HK-2 (cell line): ENCODE results near the gene PPP1R9B.

Experiments used
- DNase-seq: peaks from one replicate; pipeline ENCODE4 v3.0.0-alpha.2; 2018; ENCODE audit not compliant: unreplicated experiment

Gene PPP1R9B

DNA sequence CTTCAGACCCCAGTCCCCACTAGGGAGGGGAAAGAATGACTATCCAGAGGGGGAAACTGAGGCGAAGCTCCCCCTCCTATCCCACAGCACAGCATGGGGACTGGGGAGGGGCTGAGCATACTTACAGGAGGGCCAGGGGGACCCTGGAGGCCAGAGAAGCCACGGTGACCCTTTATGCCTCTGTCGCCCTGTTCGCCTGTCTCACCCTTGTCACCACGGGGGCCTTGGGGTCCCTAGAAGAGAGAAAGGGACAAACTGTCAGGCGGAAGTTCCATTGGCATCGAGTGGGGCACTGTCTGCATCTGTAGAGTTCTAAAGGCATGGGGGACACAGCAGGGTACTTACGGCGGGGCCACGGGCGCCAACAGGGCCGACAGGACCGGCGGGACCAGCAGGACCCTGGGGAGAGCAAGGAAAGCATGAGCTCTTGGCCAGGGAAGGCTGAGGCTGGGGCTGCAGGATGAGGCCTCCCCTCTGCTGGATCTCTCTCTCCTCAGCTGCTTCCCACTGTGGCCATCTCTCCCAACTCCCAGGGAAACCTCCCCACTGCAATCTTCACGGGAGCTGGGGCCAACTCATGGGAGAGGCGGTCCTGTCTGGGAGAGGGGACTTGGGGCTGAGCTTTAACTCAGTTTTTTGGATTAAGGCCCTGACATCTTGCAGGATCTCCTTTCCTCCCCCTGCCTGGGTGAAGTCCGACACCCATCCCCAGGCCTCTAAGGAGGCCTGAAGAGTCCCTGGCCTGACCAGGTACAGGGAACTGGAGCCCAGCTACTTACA, 37.5 kb upstream of the PPP1R9B start:
- no peak for DNase-seq

DNA sequence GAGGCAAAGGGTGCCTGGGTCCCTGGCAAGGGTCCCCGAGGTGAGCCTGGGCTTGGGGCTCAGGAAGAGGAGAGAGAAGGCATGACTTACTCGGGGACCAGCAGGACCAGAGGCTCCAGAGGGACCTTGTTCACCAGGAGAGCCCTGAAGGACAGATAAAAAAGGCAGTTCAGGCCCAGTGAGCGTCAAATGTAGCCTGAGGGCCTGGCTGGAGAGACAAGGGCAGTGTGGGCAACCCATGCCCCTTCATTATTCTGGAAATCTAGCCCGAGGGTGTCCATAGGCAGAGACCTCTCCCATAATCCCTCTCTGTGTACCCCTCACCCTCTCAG, 36.9 kb upstream of the PPP1R9B start:
- DNase-seq = no peak

DNA sequence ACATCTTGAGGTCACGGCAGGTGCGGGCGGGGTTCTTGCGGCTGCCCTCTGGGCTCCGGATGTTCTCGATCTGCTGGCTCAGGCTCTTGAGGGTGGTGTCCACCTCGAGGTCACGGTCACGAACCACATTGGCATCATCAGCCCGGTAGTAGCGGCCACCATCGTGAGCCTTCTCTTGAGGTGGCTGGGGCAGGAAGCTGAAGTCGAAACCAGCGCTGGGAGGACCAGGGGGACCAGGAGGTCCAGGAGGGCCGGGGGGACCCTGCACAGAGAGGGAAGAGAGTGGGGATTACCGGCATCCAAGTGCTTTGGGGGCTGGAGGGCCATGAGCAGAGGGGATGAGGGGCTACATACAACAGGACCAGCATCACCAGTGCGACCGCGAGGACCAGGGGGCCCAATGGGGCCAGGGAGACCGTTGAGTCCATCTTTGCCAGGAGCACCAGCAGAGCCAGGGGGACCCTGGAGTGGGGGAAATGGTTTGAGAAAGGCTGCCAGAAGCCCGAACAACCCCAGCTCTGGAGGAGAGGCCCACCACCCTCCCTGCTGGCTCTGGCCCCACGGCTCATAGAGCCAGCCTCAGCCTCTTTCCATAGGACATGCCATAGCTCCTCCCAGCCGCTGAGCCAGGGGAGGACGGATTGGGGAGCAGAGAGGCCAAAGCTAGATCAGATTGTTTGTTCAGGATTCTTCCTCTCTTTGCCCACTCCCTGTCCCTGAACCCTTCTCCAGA, 36.4 kb upstream of the PPP1R9B start:
- no peak for DNase-seq

DNA sequence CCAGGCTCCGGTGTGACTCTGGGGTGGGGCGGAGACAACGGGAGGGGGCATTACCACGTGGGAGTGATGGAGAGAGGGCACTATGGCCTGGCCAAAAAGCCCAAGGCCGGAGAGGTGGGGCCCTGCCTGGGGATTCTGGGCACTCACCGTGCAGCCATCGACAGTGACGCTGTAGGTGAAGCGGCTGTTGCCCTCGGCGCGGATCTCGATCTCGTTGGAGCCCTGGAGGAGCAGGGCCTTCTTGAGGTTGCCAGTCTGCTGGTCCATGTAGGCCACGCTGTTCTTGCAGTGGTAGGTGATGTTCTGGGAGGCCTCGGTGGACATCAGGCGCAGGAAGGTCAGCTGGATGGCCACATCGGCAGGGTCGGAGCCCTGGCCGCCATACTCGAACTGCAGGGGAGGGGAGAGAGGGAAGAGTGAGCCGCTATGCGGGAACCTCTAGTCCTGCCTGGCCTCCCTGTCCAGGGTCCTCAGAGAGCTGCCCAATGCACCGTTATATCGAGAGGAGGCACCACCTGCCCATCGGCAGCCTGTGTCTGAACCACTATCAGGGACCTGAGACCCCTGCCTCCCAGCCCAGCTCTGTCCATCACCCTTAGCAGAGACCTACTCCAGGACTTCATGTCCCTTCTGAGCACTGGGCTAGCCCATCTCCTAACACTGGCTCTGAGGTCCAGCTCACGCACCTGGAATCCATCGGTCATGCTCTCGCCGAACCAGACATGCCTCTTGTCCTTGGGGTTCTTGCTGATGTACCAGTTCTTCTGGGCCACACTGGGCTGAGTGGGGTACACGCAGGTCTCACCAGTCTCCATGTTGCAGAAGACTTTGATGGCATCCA, 35.4 kb upstream of the PPP1R9B start:
- no peak for DNase-seq

DNA sequence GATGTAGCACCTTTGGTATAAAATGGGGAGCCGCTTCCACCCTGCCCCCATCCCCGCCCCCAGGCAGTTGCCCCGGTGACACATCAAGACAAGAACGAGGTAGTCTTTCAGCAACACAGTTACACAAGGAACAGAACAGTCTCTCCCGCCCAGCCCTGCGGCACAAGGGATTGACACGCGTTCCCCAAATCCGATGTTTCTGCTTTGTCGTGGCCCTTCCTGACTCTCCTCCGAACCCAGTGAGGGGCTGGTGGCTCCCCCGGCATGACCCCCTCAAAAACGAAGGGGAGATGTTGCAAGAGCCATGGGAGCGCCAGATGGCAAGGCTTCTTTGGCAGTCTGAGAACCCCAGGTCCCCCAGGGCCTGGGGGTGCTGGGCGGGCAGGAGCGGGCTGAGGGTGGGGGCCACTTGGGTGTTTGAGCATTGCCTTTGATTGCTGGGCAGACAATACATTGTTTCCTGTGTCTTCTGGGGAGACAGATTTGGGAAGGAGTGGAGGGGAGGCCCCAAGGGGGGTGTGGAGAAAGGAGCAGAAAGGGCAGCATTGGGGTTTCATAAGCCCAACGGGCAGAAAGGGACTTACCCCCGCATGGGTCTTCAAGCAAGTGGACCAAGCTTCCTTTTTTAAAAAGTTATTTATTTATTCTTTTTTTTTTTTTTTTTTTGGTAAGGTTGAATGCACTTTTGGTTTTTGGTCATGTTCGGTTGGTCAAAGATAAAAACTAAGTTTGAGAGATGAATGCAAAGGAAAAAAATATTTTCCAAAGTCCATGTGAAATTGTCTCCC, 34.3 kb upstream of the PPP1R9B start:
- no peak for DNase-seq

DNA sequence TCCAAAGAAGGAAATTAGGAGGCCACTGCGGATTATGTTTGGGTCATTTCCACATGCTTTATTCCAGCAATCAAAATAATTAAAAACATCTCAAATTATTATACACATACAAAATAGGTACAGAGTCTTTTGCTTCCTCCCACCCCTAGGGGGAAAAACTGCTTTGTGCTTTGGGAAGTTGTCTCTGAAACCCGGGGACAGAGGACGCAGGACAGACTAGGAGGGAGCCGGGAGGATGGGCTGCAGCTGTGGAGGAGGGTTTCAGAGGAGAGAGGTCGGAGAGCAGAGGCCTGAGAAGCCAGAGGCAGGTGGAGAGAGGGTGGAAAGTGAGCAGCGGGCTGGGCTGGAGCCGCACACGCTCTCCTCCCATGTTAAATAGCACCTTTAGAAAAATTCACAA, 33.6 kb upstream of the PPP1R9B start:
- no peak for DNase-seq

DNA sequence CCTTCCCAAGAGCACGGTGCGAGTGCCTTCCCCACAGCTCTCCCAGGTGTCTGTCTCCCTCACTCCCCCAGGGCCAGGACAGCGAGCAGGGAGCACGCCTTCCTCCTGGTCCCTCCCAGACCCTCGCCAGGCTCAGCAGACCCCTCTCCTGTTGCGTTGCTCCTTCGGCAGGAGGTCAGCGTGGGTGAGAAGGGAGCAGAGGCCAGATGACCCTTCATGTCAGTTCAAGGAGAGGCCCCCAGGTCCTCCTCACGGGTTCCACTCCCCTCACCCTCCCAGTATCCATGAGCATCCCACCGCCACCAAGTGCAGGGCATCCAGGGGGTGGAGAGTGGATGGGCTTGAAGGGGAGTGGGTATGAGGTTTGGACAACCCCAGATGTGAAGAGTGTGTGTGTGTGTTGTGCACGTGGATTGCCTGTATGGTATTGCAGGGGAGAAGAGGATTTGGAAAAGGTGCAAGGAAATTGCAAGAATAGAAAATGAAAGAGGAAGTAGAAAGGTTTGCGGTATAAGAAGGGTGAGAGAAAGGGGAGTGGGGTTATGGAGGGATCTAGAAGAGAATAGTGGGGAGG, 33.0 kb upstream of the PPP1R9B start:
- no peak for DNase-seq

DNA sequence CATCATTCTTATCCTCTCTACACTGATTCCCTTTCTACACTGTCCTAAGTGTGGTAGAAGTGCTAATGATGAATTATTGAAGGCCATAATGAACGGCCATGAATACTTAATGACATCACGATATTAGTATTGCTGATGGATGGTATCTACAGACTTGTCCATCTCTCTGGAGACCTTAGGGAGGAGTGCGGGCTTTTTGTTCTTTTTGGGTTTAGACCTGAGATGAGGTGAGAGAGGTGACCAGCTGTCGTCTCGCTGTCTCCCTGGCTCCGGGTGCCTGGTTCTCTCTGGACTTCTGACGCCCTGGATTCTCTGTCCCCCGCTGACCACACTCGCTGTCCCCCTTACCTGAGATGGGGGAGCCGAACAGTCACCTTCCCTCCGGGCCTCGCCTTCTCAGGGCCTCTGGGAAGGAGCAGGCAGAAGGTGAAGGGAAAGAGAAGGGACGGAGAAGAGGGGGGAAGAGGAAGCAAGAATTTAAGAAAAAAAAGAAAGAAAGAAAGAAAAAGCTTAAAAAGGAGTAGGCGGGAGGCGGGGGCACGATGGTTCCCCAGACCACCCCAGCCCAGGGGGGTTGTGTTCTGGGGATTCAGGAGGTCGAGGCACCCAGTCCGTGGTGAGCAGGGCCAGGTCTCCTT, 32.4 kb upstream of the PPP1R9B start:
- DNase-seq = no peak

DNA sequence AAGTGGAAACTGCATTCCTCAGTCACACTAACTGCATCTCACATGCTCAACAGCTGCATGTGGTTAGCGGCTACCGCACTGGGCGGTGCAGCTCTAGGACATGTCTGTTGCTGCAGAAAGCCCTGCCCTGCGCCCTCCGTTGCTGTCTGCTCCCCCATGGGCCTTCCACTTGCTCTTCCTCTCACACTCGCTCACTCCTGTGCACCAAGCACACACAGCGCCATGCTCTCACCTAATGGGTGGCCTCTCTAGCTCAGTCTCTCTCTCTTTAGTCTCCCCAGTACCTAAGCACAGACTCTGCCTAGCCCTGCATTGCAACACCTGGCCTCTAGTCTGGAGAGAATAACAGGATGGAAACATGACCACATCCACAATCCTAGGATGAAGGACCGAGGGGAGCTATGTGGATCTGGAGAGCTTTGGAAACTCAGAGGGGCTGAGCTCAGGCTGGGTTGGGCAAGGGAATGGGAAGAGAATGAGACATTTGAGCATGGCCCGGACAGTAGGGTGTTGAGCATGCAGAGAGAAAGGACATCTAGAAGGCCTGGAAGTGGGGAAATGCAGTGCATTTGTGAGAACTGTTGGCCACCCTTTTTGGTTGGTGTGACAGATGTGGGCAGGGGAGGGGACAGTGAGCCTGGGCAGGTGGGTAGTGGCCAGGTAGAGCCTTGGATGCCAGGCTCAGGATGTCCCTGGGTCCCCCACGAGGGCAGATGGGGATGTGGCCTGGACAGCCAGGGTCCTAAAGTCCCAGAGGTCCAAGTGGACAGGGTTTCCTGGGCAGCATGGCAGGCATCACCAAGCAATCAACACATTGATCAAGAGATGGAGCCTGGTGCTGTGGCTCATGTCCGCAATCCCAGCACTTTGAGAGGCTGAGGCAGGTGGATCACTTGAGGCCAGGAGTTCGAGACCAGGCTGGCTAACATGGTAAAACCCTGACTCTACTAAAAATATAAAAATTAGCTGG, 31.4 kb upstream of the PPP1R9B start:
- no peak for DNase-seq

DNA sequence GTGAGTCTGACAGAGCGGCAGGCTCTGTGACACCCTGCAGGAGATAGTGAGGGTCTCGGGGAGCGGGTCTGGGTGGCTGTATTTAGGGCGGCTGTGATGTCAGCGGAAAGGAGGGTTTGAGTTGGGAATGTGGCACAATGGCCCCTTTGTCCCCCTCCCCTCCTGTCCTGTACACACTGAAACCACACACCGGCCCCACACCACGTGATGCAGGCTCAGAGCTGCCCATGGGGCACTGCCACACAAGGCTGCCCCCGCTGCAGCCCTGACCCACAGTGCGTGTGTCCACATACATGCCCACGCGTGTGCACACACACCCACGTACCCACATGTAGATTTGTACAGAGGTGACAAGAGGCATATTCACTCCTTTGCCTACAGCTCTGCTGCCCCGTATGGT, 30.7 kb upstream of the PPP1R9B start:
- no peak for DNase-seq

DNA sequence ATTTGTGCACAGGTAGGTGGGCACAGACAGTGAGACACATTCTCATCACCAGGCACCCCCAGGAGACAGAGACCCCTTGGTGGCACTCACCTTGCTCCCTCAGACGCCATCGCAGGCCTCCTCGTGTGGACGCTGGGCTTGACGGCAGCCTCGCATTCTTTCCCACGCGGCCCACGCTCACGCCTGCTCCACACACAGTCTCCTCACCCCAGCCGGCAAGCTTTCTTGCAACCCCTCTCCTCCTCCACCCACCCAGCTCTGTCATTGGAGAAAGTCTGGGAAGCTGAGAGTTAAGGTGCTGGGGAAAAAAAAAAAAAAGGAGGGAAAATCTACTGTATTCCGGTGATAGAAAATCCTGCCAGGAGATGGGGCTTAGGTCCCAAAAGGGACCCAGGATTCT, 30.1 kb upstream of the PPP1R9B start:
- no peak for DNase-seq

DNA sequence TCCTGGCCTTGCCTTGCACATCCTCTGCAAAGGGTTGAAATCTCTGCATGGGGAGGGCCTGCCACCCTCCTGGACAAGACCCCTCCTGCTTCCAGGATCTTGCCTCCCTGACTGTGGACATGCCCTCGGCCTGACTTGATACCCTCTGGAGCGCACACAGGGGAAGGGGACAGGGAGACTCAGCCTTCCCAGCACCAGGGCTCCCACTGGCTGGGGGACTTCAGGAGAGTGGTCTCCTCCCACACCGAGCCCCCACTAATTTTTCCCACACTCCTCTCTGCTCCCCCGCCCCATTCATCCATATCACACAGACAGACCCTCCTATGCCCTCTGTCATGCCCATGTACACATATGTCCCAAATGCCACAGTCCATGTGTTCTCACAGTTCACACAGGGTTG, 29.6 kb upstream of the PPP1R9B start:
- DNase-seq = no peak

DNA sequence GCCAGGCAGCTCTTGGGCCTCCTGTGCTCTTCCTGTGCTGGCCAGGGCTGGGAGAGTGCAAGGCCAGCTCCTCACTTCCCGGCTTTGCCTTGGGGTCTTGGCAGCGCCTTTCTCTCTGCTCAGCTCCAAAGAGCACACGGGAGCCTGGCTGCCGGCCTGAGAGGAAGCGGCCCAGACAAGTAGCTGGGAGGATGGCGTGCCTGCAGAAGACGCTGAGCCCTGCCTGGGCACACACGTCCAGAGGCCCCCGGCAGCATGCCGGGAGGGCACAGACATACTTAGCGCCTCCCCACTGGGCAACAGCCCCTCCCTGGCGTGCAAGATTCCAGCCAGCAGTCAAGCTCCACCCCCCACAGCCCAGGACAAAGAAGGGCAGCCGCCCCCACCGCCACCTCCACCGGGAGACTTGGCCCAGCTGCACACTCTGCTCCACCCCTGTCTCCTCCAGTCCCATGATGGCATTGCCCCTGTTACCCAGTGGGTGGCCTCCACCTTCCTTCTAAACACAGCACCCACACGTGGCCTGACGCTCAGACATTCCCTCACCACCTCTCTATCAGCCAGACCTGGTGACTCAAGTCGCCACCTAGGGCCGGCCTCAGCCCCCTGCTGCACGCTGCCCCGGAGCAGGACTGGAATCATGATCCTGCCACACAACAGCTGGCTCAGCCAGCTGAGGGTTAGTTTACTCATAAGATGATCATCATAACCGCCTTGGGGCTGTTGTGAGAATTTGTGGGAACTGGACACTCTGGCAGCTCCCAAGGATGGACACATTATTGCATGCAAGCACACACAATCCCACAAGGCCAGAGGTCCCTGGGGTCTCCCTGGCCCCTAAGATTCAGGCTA, 27.7 kb upstream of the PPP1R9B start:
- DNase-seq = peak; percentile 94

DNA sequence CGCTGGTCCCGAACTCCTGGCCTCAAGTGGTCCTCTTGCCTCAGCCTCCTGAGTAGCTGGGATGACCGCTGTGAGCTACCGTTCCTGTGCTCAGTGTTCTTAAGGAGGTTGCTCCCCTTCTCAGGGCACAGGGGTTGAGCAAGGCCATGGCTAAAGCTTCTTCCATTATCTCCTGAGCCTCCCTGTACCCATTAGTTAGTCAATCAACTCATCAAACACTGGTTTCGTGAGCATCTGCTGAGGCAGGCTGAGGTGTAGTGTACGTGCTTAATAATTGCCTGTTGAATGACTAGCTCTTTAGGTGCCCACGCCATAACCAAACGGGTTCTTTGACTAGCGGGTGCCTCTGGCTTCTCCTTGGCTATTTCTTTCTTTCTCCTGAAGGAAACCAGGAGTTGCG, 27.0 kb upstream of the PPP1R9B start:
- no peak for DNase-seq

DNA sequence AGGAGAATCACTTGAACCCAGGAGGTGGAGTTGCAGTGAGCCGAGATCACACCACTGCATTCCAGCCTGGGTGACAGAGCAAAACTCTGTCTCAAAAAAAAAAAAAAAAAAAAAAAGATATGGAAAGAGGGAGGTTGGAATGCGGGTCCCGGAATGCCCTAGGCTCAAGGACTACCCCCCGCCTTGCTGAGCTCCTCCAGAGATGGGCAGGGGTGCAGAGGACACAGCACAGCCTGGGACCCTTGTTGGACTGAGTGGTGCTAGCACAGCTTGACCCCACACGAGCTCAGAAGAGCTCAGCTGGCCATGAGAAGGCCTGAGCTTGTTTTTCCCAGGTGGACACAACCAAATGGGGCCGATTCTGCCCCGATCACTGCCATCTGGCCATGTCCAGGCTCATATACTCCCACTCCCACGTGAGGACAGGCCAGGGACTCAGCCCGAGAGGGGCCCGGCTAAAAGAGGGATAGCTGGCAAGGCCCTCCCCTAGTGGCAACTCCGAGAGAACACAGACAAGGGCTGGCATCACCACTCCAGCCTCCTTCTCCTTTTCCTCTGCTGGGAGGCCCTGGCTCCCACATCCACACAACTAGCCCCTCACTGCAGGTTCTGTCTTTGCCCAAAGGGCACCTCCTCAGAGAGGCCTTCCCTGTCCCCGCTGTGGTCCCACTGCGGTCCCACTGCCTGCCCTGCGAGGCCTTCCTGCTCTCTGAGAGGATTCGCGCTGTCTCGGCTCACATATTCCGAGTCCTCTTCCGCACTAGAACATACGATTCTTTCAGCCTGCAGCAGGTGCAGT, 26.3 kb upstream of the PPP1R9B start:
- no peak for DNase-seq

DNA sequence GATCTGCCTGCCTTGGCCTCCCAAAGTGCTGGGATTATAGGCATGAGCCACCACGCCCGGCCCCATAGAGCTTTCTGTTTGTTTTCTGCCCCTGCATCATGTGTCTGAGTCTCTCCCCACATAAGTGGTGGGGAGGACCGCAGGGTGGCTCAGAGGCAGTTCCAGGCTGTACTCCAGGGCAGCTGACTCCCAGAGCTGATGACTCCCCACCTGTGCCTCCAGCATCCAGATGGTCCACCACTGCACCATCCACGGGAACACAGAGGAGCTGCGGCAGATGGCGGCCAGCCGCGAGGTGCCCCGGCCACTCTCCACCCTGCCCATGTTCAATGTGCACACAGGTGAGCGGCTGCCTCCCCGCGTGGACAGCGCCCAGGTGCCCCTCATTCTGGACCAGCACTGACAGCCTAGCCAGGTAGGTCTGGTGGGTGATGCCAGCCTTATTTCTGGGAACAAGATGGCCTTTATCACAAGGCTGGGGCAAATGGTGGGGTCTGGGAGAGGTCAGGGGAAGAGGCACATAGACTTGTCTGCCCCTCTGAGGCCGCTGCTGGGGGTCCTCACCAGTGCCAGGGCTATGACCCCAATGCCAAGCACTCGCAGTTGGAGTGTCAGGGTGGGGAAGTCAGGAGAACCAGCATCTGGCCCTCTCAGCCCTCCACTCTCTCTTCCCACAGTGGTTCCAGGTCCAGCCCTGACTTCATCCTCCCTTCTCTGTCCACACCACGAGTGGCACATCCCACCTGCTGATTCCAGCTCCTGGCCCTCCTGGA, 24.7 kb upstream of the PPP1R9B start:
- DNase-seq = no peak

DNA sequence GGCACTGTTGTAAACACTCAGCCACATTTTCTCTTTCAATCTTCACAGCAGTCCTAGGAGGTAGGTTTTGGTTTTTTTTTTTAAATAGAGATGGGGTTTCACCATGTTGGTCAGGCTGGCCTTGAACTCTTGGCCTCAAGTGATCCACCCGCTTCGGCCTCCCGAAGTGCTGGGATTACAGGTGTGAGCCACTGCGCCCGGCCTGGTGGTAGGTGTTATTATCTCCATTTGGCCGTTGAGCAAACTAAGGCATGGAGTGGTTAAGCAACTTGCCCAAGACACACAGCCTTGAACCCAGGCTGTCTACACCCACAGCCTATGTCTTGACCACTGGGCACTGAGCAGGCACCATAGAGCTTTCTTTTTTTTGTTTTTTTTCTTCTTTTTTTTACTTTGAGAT, 24.0 kb upstream of the PPP1R9B start:
- no peak for DNase-seq
